Tibial artery (tissue), 4 donors: ENCODE measurements around the gene MMP8.

ENCODE experiments used
- DNase-seq, 2 donors: peaks; one replicate each; pipeline ENCODE4 v3.0.0-alpha.2; 2019
- H3K27ac ChIP-seq, 2 donors: fragments of 200-600 bp; sonication (generic) in 1 of 2; 1 replicate in 1 of 2; 2 replicates in 1 of 2; pipeline ENCODE4 v1.5.1; 2018 to 2019; ENCODE audit warnings: mild to moderate bottlenecking in 1 of 2
- H3K27me3 ChIP-seq, 2 donors: fragments of 200-600 bp; sonication (generic) in 1 of 2; one replicate each; pipeline versions ENCODE4 v1.5.1 to v1.6.0; 2016 to 2019
- H3K36me3 ChIP-seq, 3 donors: fragments of 200-600 bp; sonication (generic) in 2 of 3; one replicate each; pipeline ENCODE4 v1.5.1; 2016 to 2019; ENCODE audit warnings: mild to moderate bottlenecking in 2 of 3
- H3K4me1 ChIP-seq, 4 donors: fragments of 200-600 bp; sonication (generic) in 2 of 4; 1 replicate in 3 of 4; 2 replicates in 1 of 4; pipeline ENCODE4 v1.5.1; 2016 to 2019
- H3K4me3 ChIP-seq, 2 donors: fragments of 200-600 bp; sonication (generic) in 1 of 2; 1 replicate in 1 of 2; 2 replicates in 1 of 2; pipeline ENCODE4 v1.5.1; 2018 to 2019; ENCODE audit warnings: mild to moderate bottlenecking in 2 of 2
- H3K9me3 ChIP-seq, 3 donors: fragments of 200-600 bp; sonication (generic) in 1 of 3; one replicate each; pipeline ENCODE4 v1.5.1; 2016 to 2019
- CTCF ChIP-seq, 2 experiments: fragments of 200-600 bp in 1 of 2; fragments of 450-650 bp in 1 of 2; IDR thresholded peaks; one replicate each; pipeline ENCODE4 v1.5.1; 2017 to 2019; ENCODE audit warnings: antibody characterized with exemption in 2 of 2, mild to moderate bottlenecking in 1 of 2, moderate library complexity in 1 of 2
- intact Hi-C: fragments of 100-400 bp; cut with DNase I; formaldehyde crosslinking; loops from one replicate; pipeline ENCODE4 v1.15.0; 2023; ENCODE audit warnings: low total_unique reads

MMP8 gene

GRCh38 chr11:102704841-102705240 lies 19.9 kb downstream of the MMP8 start:
- H3K4me3 ChIP-seq: no peak overlapping the region
- no peak overlapping the region for H3K27ac ChIP-seq
- no peak for TF ChIP-seq CTCF (IDR thresholded peaks at IDR 0.05)
- no peaks in the 10 kb centered on the region for H3K9me3 ChIP-seq
- no peak for DNase-seq
- intact Hi-C loops: no loop called here
- peaks cover 0 to 4% of the 10 kb centered on the region in 2 donors for H3K27me3 ChIP-seq
- no peaks in the 10 kb centered on the region for H3K36me3 ChIP-seq
- H3K4me1 ChIP-seq: no peaks in the 10 kb centered on the region

GRCh38 chr11:102703826-102704493 lies 20.8 kb downstream of the MMP8 start:
- Histone ChIP-seq H3K36me3 (no peaks in the 10 kb centered on the region), H3K27me3 (peaks cover 0 to 4% of the 10 kb centered on the region in 2 donors), H3K4me3 (no peak overlapping the region), H3K27ac (no peak overlapping the region), H3K9me3 (no peaks in the 10 kb centered on the region), H3K4me1 (no peaks in the 10 kb centered on the region)
- TF ChIP-seq CTCF (IDR thresholded peaks at IDR 0.05): no peak
- intact Hi-C loops: no loop called here
- DNase-seq: no peak

- Histone ChIP-seq H3K9me3 (no peaks in the 10 kb centered on the region), H3K4me1 (no peaks in the 10 kb centered on the region), H3K27me3 (no peaks in the 10 kb centered on the region), H3K4me3 (no peak overlapping the region), H3K27ac (no peak overlapping the region), H3K36me3 (no peaks in the 10 kb centered on the region)
- intact Hi-C loops: no loop called here
- no peak for TF ChIP-seq CTCF (IDR thresholded peaks at IDR 0.05)
- DNase-seq: no peak
Observed at GRCh38 chr11:102695201-102695600, 29.6 kb downstream of the MMP8 start.

- no peaks in the 10 kb centered on the region for H3K36me3 ChIP-seq
- H3K4me3 ChIP-seq: no peak overlapping the region
- no peak for DNase-seq
- intact Hi-C loops: no loop called here
- H3K27ac ChIP-seq: no peak overlapping the region
- H3K9me3 ChIP-seq: no peaks in the 10 kb centered on the region
- no peak for TF ChIP-seq CTCF (IDR thresholded peaks at IDR 0.05)
- H3K4me1 ChIP-seq: no peaks in the 10 kb centered on the region
- no peaks in the 10 kb centered on the region for H3K27me3 ChIP-seq
Observed at GRCh38 chr11:102685754-102686153, 39.0 kb downstream of the MMP8 start.

- Histone ChIP-seq H3K9me3 (no peaks in the 10 kb centered on the region), H3K27ac (no peak overlapping the region), H3K4me1 (no peaks in the 10 kb centered on the region), H3K36me3 (no peaks in the 10 kb centered on the region), H3K4me3 (no peak overlapping the region), H3K27me3 (no peaks in the 10 kb centered on the region)
- intact Hi-C loops: no loop called here
- no peak for TF ChIP-seq CTCF (IDR thresholded peaks at IDR 0.05)
- no peak for DNase-seq
Observed at GRCh38 chr11:102685338-102685737, 39.4 kb downstream of the MMP8 start.

- Histone ChIP-seq H3K4me3 (no peak overlapping the region), H3K36me3 (no peaks in the 10 kb centered on the region), H3K9me3 (no peaks in the 10 kb centered on the region), H3K27ac (no peak overlapping the region), H3K4me1 (no peaks in the 10 kb centered on the region), H3K27me3 (no peaks in the 10 kb centered on the region)
- intact Hi-C loops: no loop called here
- DNase-seq: no peak
- TF ChIP-seq CTCF (IDR thresholded peaks at IDR 0.05): no peak
Observed at GRCh38 chr11:102683277-102683676, 41.5 kb downstream of the MMP8 start.
